Loucy (cell line): ENCODE data around the gene RFX1.
"Not testable (repeated sequence)": the region's sequence is repeated elsewhere in the genome, so short reads cannot be mapped to it uniquely, and the experiment has no call there.

Experiments
- H2AFZ ChIP-seq: fragments of 200-600 bp; sonication (generic); 2 replicates; pipeline ENCODE4 v1.6.0; 2016; ENCODE audit warnings: antibody characterized with exemption, mild to moderate bottlenecking, low read length, moderate library complexity
- H3F3A ChIP-seq: fragments of 200-600 bp; 2 replicates; pipeline ENCODE4 v1.6.0; 2016; ENCODE audit warnings: antibody characterized with exemption, low read depth, mild to moderate bottlenecking
- H3K27me3 ChIP-seq: fragments of 200-600 bp; sonication (generic); 2 replicates; pipeline ENCODE4 v1.6.1; 2014; ENCODE audit warnings: low read length, mild to moderate bottlenecking; ENCODE audit not compliant: insufficient read depth, poor library complexity, severe bottlenecking
- H3K36me3 ChIP-seq: fragments of 200-600 bp; sonication (generic); 2 replicates; pipeline ENCODE4 v1.6.1; 2016; ENCODE audit warnings: low read length; ENCODE audit not compliant: insufficient read depth
- H3K4me1 ChIP-seq: fragments of 200-600 bp; sonication (generic); 2 replicates; pipeline ENCODE4 v1.5.1; 2014; ENCODE audit warnings: low read length, mild to moderate bottlenecking; ENCODE audit not compliant: insufficient read depth, poor library complexity, severe bottlenecking
- H3K4me2 ChIP-seq: fragments of 200-600 bp; sonication (generic); 2 replicates; pipeline ENCODE4 v1.6.0; 2014; ENCODE audit warnings: antibody characterized with exemption, low read length, low read depth, mild to moderate bottlenecking; ENCODE audit not compliant: poor library complexity, severe bottlenecking
- H3K4me3 ChIP-seq: fragments of 200-600 bp; sonication (generic); 2 replicates; pipeline ENCODE4 v1.5.1; 2014; ENCODE audit warnings: low read length, mild to moderate bottlenecking, mixed read lengths; ENCODE audit not compliant: poor library complexity, severe bottlenecking
- H3K79me2 ChIP-seq: fragments of 200-600 bp; sonication (generic); 2 replicates; pipeline ENCODE4 v1.6.1; 2014; ENCODE audit warnings: low read length; ENCODE audit not compliant: insufficient read depth
- H3K9ac ChIP-seq: fragments of 200-600 bp; sonication (generic); 2 replicates; pipeline ENCODE4 v1.6.0; 2014; ENCODE audit warnings: mild to moderate bottlenecking, low read depth, low read length, moderate library complexity; ENCODE audit not compliant: poor library complexity, severe bottlenecking
- H3K9me2 ChIP-seq: fragments of 200-600 bp; sonication (generic); replicated peaks from 2 replicates; pipeline ENCODE4 v1.6.1; 2016; ENCODE audit warnings: low read depth, low read length, mixed read lengths
- H3K9me3 ChIP-seq: fragments of 200-600 bp; sonication (generic); 2 replicates; pipeline ENCODE4 v1.6.1; 2014; ENCODE audit warnings: mild to moderate bottlenecking, antibody characterized with exemption, low read length, low read depth; ENCODE audit not compliant: insufficient read depth
- H4K20me1 ChIP-seq: fragments of 200-600 bp; sonication (generic); 2 replicates; pipeline ENCODE4 v1.6.0; 2014; ENCODE audit warnings: antibody characterized with exemption, low read length, mild to moderate bottlenecking; ENCODE audit not compliant: insufficient read depth, poor library complexity, severe bottlenecking
- CTCF ChIP-seq: fragments of 200-600 bp; sonication (generic); conservative IDR thresholded peaks from 2 replicates; pipeline ENCODE4 v1.5.1; 2014; ENCODE audit warnings: mild to moderate bottlenecking, antibody characterized with exemption, low read length
- EZH2phosphoT487 ChIP-seq: fragments of 200-600 bp; IDR thresholded peaks from 2 replicates; pipeline ENCODE4 v1.6.1; 2018; ENCODE audit warnings: antibody characterized with exemption, mild to moderate bottlenecking, moderate library complexity, borderline replicate concordance

Gene RFX1

GRCh38 chr19:14022469-14022868, 16.3 kb upstream of the RFX1 start:
- Histone ChIP-seq H3F3A (no peaks in the 10 kb centered on the region; the same call in 1 of the 2 replicates), H2AFZ (peak overlapping the region; percentile 60)
- TF ChIP-seq EZH2phosphoT487 (no peak), CTCF (no peak)

DNA sequence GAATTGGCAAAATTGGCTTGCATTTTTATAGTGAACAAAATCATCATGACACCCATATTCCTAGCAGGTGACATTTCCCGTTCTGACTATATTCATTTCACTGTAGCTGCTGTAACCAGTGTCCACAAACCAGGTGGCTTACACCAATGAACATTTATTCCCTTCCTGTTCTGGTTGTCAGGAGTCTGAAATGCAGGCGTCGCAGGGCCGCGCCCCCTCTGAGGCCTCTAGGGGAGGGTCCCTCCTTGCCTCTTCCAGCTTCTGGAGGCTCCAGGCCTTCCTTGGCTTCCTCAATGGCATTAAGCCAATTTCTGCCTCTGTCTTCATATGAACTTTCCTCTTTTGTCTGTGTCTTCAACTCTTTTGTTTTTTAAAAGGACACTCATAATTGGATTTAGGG, 15.4 kb upstream of the RFX1 start:
- H4K20me1 ChIP-seq = no peaks in the 10 kb centered on the region
- H3K27me3 ChIP-seq = no peaks in the 10 kb centered on the region
- H3K4me2 ChIP-seq = no peak overlapping the region
- peaks cover 4% of the 10 kb centered on the region for H3K4me1 ChIP-seq
- no peaks in the 10 kb centered on the region for H3K36me3 ChIP-seq
- no peaks in the 10 kb centered on the region for H3K79me2 ChIP-seq
- H3F3A ChIP-seq = no peaks in the 10 kb centered on the region; the same call in 1 of the 2 replicates
- no peak overlapping the region for H3K4me3 ChIP-seq
- no peaks in the 10 kb centered on the region for H3K9me2 ChIP-seq
- H2AFZ ChIP-seq = peak overlapping the region; percentile 27; the same call in 1 of the 2 replicates
- no peaks in the 10 kb centered on the region for H3K9me3 ChIP-seq
- TF ChIP-seq CTCF (no peak), EZH2phosphoT487 (no peak)
- no peak overlapping the region for H3K9ac ChIP-seq

More at GRCh38 chr19:14022469-14022868, 16.3 kb upstream of the RFX1 start:
- Histone ChIP-seq H3K9ac (no peak overlapping the region), H3K36me3 (no peaks in the 10 kb centered on the region), H3K4me1 (peaks cover 4% of the 10 kb centered on the region), H4K20me1 (no peaks in the 10 kb centered on the region), H3K9me3 (no peaks in the 10 kb centered on the region), H3K27me3 (no peaks in the 10 kb centered on the region), H3K9me2 (no peaks in the 10 kb centered on the region), H3K79me2 (no peaks in the 10 kb centered on the region), H3K4me3 (no peak overlapping the region), H3K4me2 (no peak overlapping the region)

GRCh38 chr19:14019739-14020138, 13.6 kb upstream of the RFX1 start:
- H2AFZ ChIP-seq, H3K9me2 ChIP-seq, H3K4me2 ChIP-seq, H3K27me3 ChIP-seq, H4K20me1 ChIP-seq, H3F3A ChIP-seq, H3K4me1 ChIP-seq, H3K4me3 ChIP-seq, H3K9me3 ChIP-seq, H3K9ac ChIP-seq, H3K36me3 ChIP-seq, H3K79me2 ChIP-seq: not testable (repeated sequence)

DNA sequence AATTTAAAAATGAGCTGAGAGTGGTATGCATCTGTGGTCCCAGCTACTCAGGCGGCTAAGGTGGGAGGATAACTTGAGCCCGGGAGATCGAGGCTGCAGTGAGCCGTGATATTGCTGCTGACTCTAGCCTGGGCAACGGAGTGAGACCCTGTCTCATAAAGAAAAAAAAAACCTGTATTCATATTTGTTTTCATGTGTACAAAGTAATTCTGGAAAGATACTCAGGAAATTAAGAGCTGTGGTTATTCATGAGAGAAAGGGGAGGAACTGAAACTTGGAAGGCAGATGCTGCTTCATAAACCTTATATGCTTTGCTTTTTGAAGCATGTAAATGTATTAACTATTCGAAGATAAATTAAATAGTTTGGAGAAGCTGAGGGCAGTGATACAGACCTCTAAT, 13.0 kb upstream of the RFX1 start:
- TF ChIP-seq CTCF (no peak), EZH2phosphoT487 (no peak)
- Histone ChIP-seq H3K4me3 (no peak overlapping the region), H4K20me1 (no peaks in the 10 kb centered on the region), H3F3A (no peaks in the 10 kb centered on the region; the same call in 1 of the 2 replicates), H3K36me3 (no peaks in the 10 kb centered on the region), H3K9me2 (no peaks in the 10 kb centered on the region), H3K27me3 (no peaks in the 10 kb centered on the region), H3K79me2 (no peaks in the 10 kb centered on the region), H2AFZ (no peak overlapping the region), H3K9ac (no peak overlapping the region), H3K9me3 (no peaks in the 10 kb centered on the region), H3K4me1 (peaks cover 9% of the 10 kb centered on the region), H3K4me2 (no peak overlapping the region)
